Measurements from ENCODE around the gene ATAD3A.

- TF ChIP-seq MXI1 (IDR thresholded peaks at IDR 0.05; ENCODE audit: low read depth, low read length) (no peak), FOXJ3 (CRISPR knock-in tag; IDR thresholded peaks at IDR 0.05) (no peak), TAF1 (IDR thresholded peaks at IDR 0.05; ENCODE audit: control insufficient read depth, extremely low read depth, insufficient read depth, low read length, severe bottlenecking) (no peak), ZBTB33 (CRISPR knock-in tag; IDR thresholded peaks at IDR 0.05) (no peak), EHMT2 (IDR thresholded peaks at IDR 0.05) (no peak), JUN (IDR thresholded peaks at IDR 0.05; ENCODE audit: borderline replicate concordance, low read depth, low read length) (no peak), JUN (CRISPR knock-in tag; IDR thresholded peaks at IDR 0.05; ENCODE audit: borderline replicate concordance) (no peak)
Measured at GRCh38 chr1:1483714-1484113, 28.2 kb upstream of the ATAD3A start.

Measured in K562 (cell line).